SW 1271 (cell line): ENCODE measurements around the gene ZBTB21.

Experiments
- DNase-seq, 2 experiments: peaks; one replicate each; lab custom pipeline; 2025; lab: John Stamatoyannopoulos, UW

Gene ZBTB21

GRCh38 chr21:41992576-41992975 is 17.6 kb downstream of the ZBTB21 start:
- no peak for DNase-seq

GRCh38 chr21:41991659-41992058 is 18.5 kb downstream of the ZBTB21 start:
- no peak for DNase-seq

- DNase-seq: no peak
Measured at GRCh38 chr21:41989698-41990097, 20.5 kb downstream of the ZBTB21 start.

GRCh38 chr21:41987310-41987709 is 22.9 kb downstream of the ZBTB21 start:
- DNase-seq: no peak

GRCh38 chr21:41985662-41986416 is 24.3 kb downstream of the ZBTB21 start:
- no peak for DNase-seq

GRCh38 chr21:41983229-41983628 is 26.9 kb downstream of the ZBTB21 start:
- no peak for DNase-seq

GRCh38 chr21:41980561-41980960 is 29.6 kb downstream of the ZBTB21 start:
- DNase-seq: no peak

- DNase-seq: no peak
Measured at GRCh38 chr21:41979751-41980369, 30.3 kb downstream of the ZBTB21 start.

GRCh38 chr21:41979335-41979734 is 30.8 kb downstream of the ZBTB21 start:
- DNase-seq: no peak

GRCh38 chr21:41977034-41977950 is 32.9 kb downstream of the ZBTB21 start:
- DNase-seq: no peak

GRCh38 chr21:41976611-41977010 is 33.5 kb downstream of the ZBTB21 start:
- no peak for DNase-seq

GRCh38 chr21:41975391-41976272 is 34.5 kb downstream of the ZBTB21 start:
- no peak for DNase-seq

- DNase-seq: no peak
Measured at GRCh38 chr21:41974752-41975053, 35.5 kb downstream of the ZBTB21 start.

- no peak for DNase-seq
Measured at GRCh38 chr21:41973861-41974751, 36.1 kb downstream of the ZBTB21 start.

- DNase-seq: no peak
Measured at GRCh38 chr21:41973427-41973831, 36.7 kb downstream of the ZBTB21 start.

GRCh38 chr21:41972511-41973205 is 37.5 kb downstream of the ZBTB21 start:
- no peak for DNase-seq

GRCh38 chr21:41971891-41972290 is 38.3 kb downstream of the ZBTB21 start:
- DNase-seq: no peak

- no peak for DNase-seq
Measured at GRCh38 chr21:41970751-41971653, 39.2 kb downstream of the ZBTB21 start.

- no peak for DNase-seq
Measured at GRCh38 chr21:41970106-41970391, 40.1 kb downstream of the ZBTB21 start.
